GM18907 (cell line): ENCODE data around the gene RASGRP4.
"Not testable (repeated sequence)": the region's sequence is repeated elsewhere in the genome, so short reads cannot be mapped to it uniquely, and the experiment has no call there.

Source experiments
- ATAC-seq: cut with Tn5 transposase; IDR thresholded peaks from one replicate; pipeline ENCODE4 v1.9.1; 2021; ENCODE audit warnings: mild to moderate bottlenecking, moderate library complexity; ENCODE audit not compliant: unreplicated experiment

Gene RASGRP4

DNA sequence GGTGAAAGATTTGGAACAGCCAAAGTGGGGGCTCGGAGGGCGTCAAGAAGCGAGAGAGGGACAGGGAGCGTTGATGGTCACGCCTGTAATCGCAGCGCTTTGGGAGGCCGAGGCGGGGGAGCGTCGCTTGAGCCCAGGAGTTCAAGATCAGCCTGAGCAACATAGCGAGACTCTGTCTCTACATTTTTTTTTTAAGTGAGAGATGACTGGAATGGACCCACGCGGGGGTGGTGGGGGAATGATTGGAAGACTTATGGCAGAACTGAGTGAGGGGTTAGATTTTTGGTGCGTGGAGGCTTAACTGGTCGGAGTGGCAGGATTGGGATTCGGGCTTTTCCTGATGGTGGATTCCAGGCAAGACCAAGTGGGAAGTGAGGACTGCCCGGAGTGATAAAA, 50.9 kb downstream of the RASGRP4 start:
- ATAC-seq: peak; percentile 10

DNA sequence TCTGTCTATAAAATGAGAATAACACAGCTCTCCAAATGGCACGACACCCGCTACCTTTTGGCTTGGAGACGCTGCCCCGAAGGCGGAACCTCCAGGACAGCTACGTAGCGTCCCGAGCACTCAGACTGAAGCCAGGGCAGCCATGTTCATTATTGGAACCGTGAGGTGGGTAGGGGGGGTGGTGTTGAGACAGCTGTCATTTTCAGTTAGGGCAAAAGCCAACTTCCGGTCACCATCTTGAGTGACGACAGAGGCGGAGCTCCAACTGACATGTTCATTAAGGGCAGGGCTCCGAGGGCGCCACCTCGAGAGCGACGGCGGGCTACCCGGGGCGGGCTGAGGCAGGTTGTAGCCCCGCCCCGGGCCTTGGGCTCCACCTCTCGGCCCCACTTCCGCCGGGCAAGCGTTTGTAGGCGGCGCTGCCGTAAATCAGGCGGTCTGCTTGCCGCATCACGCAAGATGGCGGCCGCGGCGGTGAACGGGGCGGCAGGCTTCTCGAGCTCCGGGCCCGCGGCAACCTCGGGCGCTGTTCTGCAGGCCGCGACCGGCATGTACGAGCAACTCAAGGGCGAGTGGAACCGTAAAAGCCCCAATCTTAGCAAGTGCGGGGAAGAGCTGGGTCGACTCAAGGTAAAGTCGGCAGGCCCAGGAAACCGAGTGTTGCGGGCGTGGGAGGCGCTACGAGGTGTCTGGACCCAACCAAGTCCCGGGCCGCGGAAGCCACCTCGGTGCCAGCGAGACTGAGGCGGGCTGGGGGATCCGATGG, 51.5 kb downstream of the RASGRP4 start, which contains the start of gene PSMD8:
Gene PSMD8 (plus strand): TSS at position 240 of the 766 bp plus-strand sequence. CDS start 31 bp downstream, at position 271.
- peak; percentile 94 for ATAC-seq

DNA sequence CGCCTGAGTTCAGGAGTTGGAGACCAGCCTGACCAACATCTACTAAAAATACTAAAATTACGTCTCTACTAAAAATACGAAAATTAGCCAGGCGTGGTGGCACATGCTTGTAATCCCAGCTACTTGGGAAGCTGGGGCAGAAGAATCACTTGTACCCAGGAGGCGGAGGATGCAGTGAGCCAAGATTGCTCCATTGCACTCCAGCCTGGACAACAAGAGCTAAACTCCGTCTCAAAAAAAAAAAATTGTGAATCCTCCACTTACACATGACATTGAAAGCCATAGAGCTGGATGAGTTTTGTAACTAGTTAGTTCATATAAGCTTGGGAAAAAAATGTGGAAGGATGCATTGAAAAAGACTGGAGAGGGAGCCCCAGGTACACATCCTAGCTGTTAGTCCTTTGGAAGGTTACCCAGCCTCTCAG, 52.1 kb downstream of the RASGRP4 start:
- no peak for ATAC-seq

DNA sequence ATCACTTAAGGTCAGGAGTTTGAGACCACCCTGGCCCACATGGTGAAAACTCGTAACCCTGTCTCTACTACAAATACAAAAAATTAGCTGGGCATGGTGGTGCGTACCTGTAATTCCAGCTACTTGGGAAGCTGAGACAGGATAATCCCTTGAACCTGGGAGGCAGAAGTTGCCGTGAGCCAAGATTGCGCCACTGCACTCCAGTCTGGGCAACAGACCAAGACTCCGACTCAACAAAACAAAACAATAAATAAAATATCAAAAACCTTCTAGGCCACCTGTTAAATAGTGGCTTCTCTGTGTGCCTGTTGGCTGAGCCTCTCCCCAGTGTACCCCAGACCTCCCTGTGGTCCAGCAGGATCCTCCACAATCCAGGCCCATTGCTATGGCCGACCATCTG, 54.9 kb downstream of the RASGRP4 start:
- ATAC-seq: no peak

DNA sequence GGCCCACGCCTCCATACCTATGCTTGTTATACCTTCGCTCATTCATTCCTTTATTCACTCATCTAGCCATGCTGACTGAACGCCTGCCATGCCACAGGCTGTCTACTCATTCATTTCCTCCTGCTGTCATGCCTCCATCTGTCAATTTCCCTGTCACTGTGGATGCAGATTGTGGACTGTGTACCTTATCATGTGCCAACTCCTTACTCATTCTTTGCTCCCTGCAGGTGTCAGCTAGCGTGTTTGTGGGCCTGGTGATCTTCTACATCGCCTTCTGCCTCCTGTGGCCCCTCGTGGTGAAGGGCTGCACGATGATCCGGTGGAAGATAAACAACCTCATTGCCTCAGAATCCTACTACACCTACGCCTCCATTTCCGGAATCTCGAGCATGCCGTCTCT, 55.7 kb downstream of the RASGRP4 start:
- no peak for ATAC-seq

DNA sequence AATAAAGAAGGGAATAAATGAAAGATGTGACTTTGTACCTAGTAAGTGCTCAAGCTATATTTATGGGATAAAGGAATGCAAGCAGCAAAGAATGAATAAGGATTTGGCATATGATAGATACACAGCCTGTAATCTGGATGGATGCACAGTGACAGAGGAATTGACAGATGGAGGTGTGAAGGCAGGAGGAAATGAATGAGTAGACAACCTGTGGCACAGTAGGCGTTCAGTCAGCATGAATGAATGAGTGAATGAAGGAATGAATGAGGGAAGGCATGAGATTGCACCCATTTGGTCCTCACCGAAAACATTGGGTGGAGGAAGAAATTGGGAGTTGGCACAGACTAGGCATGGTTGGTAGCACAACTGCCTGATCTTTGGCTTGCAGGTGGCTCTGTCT, 56.4 kb downstream of the RASGRP4 start:
- ATAC-seq: no peak

DNA sequence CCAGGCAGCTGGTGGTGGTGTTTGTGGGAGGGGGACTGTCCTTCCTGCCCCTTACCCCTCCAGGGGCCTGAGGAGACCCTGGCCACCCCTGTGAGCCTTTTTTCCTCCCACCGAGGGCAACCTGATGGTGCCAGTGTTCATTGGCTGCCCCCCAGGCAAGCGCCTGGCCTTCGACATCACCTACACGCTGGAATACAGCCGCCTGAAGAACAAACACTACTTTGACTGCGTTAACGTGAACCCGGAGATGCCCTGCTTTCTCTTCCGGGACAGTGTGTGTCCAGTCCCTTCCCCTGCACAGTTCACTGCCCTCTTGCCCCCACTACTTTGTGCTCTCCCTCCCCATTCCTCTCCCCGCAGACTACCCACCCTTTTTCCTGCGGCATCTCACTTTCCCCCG, 59.0 kb downstream of the RASGRP4 start:
- no peak for ATAC-seq

DNA sequence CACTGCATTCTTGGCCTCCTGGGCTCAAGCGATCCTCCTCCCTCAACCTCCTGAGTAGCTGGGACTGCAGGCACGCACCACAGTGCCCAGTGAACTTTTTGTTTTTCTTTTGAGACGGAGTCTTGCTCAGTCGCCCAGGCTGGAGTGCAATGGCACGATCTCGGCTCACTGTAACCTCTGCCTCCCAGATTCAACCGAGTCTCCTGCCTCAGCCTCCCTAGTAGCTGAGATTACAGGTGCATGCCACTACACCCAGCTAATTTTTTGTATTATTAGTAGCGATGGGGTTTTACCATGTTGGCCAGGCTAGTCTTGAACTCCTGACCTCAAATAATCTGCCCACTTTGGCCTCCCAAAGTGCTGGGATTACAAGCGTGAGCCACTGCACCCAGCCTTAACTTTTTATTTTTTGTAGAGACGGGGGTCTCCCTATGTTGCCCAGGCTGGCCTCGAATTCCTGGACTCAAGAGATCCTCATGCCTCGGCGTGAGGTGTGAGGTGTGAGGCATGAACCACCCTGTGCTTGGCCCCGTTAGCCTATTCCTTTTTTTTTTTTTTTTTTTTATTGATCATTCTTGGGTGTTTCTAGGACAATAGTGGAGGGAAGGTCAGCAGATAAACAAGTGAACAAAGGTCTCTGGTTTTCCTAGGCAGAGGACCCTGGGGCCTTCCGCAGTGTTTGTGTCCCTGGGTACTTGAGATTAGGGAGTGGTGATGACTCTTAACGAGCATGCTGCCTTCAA, 62.9 kb downstream of the RASGRP4 start:
- ATAC-seq: not testable (repeated sequence)

DNA sequence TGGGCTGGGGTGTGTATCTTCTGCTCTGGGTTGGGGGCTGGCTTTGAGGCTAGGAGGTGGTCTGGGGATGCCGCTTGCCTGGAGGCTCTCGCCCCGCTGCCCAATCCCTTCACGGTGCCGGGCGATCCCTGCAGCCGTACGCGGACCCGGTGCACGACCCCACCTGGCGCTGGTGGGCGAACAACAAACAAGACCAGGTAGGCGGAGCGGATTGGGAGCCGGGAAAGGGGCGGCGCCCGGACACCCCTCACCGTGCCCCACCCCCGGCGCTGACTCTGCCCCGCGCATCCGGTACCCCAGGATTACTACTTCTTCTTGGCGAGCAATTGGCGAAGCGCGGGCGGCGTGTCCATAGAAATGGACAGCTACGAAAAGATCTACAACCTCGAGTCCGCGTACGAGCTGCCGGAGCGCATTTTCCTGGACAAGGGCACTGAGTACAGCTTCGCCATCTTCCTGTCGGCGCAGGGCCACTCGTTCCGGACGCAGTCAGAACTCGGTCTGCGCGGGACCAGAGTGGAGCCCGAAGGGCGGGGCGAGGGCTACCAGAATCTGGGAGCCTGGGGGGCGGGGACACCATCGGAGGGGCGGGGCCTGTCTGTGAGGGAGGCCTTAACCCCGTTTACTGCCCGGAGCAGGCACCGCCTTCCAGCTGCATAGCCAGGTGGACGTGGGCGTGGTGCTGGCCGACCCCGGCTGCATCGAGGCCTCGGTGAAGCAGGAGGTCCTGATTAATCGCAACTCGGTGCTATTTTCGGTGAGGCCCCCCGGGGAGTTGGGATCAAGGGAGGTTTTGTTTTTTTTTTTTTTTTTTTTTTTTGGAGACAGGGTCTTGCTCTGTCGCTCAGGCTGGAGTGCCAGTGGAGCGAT, 63.7 kb downstream of the RASGRP4 start:
- peak; percentile 47 for ATAC-seq

DNA sequence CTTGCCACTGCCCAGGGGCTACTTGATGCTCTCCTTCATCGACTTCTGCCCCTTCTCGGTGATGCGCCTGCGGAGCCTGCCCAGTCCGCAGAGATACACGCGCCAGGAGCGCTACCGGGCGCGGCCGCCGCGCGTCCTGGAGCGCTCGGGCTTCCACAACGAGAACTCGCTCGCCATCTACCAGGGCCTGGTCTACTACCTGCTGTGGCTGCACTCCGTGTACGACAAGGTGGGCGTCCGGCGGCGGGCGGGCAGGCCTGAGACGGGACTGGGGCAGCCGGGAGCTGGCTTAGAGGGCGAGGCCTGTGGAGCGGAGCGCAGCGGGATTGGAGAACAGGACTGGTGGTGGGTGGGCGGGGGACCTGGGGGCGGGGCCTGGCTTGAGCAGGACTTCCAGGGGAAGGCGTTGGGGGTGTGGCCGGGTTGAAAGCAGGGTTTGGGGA, 64.4 kb downstream of the RASGRP4 start:
- ATAC-seq: peak; percentile 49

DNA sequence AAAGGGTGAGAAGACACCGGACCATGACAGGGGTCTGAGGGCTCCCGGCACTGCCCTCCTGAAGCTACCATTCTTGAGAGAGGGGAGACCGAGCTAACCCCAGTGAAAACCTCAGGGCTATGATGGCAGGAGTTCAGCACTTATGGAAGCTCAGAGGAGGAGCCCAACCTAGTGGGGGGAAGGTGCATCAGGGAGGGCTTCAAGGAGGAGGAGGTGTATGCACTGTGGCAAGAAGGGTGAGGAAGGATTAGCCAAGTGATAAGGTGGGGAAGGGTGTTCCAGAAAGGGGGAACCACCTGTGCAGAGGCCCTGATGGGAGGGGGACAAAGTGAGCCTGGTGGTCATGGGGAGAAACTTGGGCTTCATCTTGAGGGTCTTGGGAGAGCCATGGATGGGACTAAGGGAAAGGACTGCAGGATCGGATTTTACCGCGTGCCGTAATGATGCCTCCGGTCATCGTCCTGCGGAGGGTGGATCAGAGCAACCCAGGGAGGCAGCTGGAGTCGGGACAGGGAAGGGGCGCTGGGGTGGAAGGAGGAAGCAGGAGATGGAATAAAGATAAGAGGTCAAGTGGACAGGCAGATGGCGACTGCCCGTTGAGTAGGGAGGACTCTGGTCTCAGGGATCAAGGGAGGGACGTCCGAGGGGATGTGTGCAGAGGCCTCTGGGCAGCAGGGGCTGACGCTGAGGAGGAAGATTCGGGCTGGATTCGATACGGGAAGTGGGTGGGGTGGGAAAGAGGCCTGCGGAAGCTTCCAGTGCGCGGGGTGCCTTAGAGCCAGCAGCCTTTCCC, 65.0 kb downstream of the RASGRP4 start:
- no peak for ATAC-seq

DNA sequence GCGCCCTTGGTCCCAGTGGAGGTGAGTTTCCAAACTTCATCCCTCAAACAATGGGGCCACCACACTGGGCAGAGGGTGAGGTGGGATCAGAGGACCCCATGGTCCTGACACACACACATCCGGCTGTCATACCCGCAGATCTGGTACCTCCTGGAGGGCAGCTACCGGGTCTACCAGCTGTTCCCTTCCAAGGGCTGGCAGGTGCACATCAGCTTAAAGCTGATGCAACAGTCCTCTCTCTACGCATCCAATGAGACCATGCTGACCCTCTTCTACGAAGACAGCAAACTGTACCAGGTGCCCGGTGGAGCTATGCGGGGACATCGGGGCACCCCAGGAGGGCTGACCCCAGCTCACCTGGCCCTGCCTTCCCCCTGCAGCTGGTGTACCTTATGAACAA, 65.7 kb downstream of the RASGRP4 start:
- no peak for ATAC-seq

DNA sequence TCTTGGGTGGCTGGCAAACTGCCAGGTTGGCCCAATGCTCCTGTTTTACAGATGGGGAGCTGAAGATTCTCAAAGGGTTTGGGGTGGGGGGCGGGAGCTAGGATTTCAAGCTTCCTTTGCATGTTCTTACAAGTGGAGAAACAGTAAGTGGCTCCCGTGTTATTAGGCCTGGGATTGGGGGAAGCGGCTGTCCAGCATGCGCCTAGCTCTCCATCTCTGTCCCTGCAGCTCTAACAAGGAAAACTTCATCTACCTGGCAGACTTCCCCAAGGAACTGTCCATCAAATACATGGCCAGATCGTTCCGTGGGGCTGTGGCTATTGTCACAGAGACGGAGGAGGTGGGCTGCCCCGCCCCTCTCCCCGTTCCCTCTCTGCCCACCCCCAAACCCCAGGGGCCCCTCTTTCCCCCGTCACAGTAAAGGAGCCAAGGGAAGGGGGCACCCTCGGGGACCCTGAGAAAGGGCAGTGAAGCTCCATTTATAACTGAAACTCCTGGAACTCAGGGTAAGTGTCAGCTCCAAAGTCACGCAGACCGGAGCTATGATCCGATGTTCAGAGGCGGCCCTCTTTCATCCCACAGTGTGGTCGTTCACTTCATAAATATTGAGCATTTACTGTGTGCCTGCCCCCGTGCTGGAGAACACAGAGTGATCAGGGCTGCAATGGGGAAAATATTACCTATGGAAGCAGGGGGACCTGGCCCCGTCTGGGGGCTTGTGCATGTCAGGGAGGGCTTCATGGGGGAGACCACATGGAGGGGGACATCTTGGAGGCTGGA, 66.6 kb downstream of the RASGRP4 start:
- no peak for ATAC-seq
